GM12878 (cell line): ENCODE measurements around the gene PLET1. TPM values are rescaled to one million over a fixed set of nuclear protein-coding genes. Genes with fewer than 3 reads are reported as not detected.

Source experiments
- ATAC-seq: fragments of 200-7000 bp; cut with Tn5 transposase; 3 replicates; pipeline ENCODE4 v1.9.1; 2020; ENCODE audit warnings: mild to moderate bottlenecking, moderate library complexity
- BruUV-seq: library from RNA; stranded (reverse); fragments of 400-500 nt; replicated peaks from 2 replicates; lab custom pipeline; 2021; lab: Mats Ljungman, UMichigan
- CTCF ChIA-PET: fragments of 300-600 bp; sonication (Branson Sonifier 250); formaldehyde crosslinking; extraction: SDS; loops from one replicate; lab custom pipeline; 2021; ENCODE audit warnings: inconsistent platforms; lab: Yijun Ruan, JAX
- POLR2A ChIA-PET: fragments of 350-600 bp; formaldehyde crosslinking; extraction: SDS; loops from one replicate; lab custom pipeline; 2021; ENCODE audit warnings: inconsistent platforms; lab: Charles Lee
- RAD21 ChIA-PET: fragments of 300-600 bp; sonication (Branson Sonifier 250); formaldehyde crosslinking; loops from one replicate; lab custom pipeline; 2023; ENCODE audit warnings: antibody characterized with exemption; ENCODE audit not compliant: unreplicated experiment; lab: Charles Lee
- SMC1A ChIA-PET: fragments of 300-600 bp; sonication (Branson Sonifier 250); formaldehyde crosslinking; loops from one replicate; lab custom pipeline; 2023; ENCODE audit not compliant: unreplicated experiment, uncharacterized antibody; lab: Charles Lee
- DNase-seq: peaks from one replicate; pipeline ENCODE4 v3.0.0-alpha.2; 2011; ENCODE audit warnings: low read depth, low spot score
- FAIRE-seq: peaks from 3 replicates; lab custom pipeline; 2011; peaks lifted over from hg19 to GRCh38; lab: Jason Lieb, UNC
- H2AFZ ChIP-seq: 2 replicates; pipeline ENCODE4 v1.6.0; 2011; ENCODE audit warnings: low read depth, low read length, control low read depth; ENCODE audit not compliant: control insufficient read depth
- H3K27ac ChIP-seq: 2 replicates; pipeline ENCODE4 v1.5.1; 2011; ENCODE audit warnings: control low read depth; ENCODE audit not compliant: control insufficient read depth, insufficient read depth
- H3K27me3 ChIP-seq, 2 experiments: replicated peaks in 1 of 2; 2 replicates each; pipeline versions ENCODE4 v1.6.0 to v1.6.1; 2011; ENCODE audit warnings: low read length in 1 of 2; ENCODE audit not compliant: control insufficient read depth in 2 of 2, insufficient read depth in 2 of 2
- H3K36me3 ChIP-seq, 2 experiments: 2 replicates each; pipeline ENCODE4 v1.5.1; 2011; ENCODE audit warnings: low read length in 1 of 2; ENCODE audit not compliant: control insufficient read depth in 2 of 2, insufficient read depth in 2 of 2
- H3K4me1 ChIP-seq: 2 replicates; pipeline ENCODE4 v1.6.1; 2011; ENCODE audit warnings: mild to moderate bottlenecking, low read length, moderate library complexity, mixed read lengths; ENCODE audit not compliant: control insufficient read depth, insufficient read depth
- H3K4me2 ChIP-seq: 2 replicates; pipeline ENCODE4 v1.6.0; 2011; ENCODE audit warnings: control low read depth; ENCODE audit not compliant: control insufficient read depth, insufficient read depth
- H3K4me3 ChIP-seq: fragments of 200-600 bp; sonication (generic); 2 replicates; pipeline ENCODE4 v1.5.1; 2016
- H3K79me2 ChIP-seq: 2 replicates; pipeline ENCODE4 v1.6.0; 2011; ENCODE audit warnings: low read length; ENCODE audit not compliant: control insufficient read depth, insufficient read depth
- H3K9ac ChIP-seq: 2 replicates; pipeline ENCODE4 v1.8.0; 2011; ENCODE audit warnings: low read length, control low read depth, mixed read lengths; ENCODE audit not compliant: control insufficient read depth, insufficient read depth
- H3K9me3 ChIP-seq: replicated peaks from 3 replicates; pipeline ENCODE4 v1.5.1; 2011; ENCODE audit warnings: mild to moderate bottlenecking, low read length; ENCODE audit not compliant: control insufficient read depth, insufficient read depth
- H4K20me1 ChIP-seq: 2 replicates; pipeline ENCODE4 v1.6.0; 2011; ENCODE audit not compliant: control insufficient read depth, insufficient read depth
- CEBPZ ChIP-seq: fragments of 150-350 bp; IDR thresholded peaks from 2 replicates; pipeline ENCODE4 v1.6.1; 2016; ENCODE audit warnings: low read depth, low read length
- PAX5 ChIP-seq: IDR thresholded peaks from 2 replicates; pipeline ENCODE4 v1.6.1; 2011; ENCODE audit warnings: low read depth, low read length, borderline replicate concordance
- PRDM15 ChIP-seq: fragments of 450-650 bp; formaldehyde crosslinking; IDR thresholded peaks from 2 replicates; pipeline ENCODE4 v1.4.0; 2020; ENCODE audit warnings: mild to moderate bottlenecking, moderate library complexity
- SPI1 ChIP-seq: IDR thresholded peaks from 2 replicates; pipeline ENCODE4 v1.6.1; 2011; ENCODE audit warnings: low read depth, mild to moderate bottlenecking, low read length, moderate library complexity, borderline replicate concordance; ENCODE audit not compliant: insufficient read depth
- SUZ12 ChIP-seq: fragments of 200-600 bp; sonication (generic); IDR thresholded peaks from one replicate; pipeline ENCODE4 v1.6.1; 2018; ENCODE audit warnings: antibody characterized with exemption, mild to moderate bottlenecking; ENCODE audit not compliant: unreplicated experiment
- YY1 ChIP-seq: IDR thresholded peaks from 2 replicates; pipeline ENCODE4 v1.6.1; 2011; ENCODE audit warnings: low read depth, mild to moderate bottlenecking, low read length
- ZBTB40 ChIP-seq: fragments of 450-650 bp; IDR thresholded peaks from 2 replicates; pipeline ENCODE4 v1.6.1; 2016; ENCODE audit warnings: mild to moderate bottlenecking, moderate library complexity, borderline replicate concordance
- WGBS: methylation state at CpG from one replicate; pipeline ENCODE4 v1.1.6; 2016; ENCODE audit warnings: low lambda C conversion rate; ENCODE audit not compliant: insufficient replicate concordance, insufficient coverage; ENCODE audit errors: missing lambda C conversion rate; 5-methylcytosine and 5-hydroxymethylcytosine counted together
- in situ Hi-C: fragments of 300-500 bp; cut with MboI; formaldehyde crosslinking; loops from 9 replicates; pipeline ENCODE4 v1.14.3; 2018; ENCODE audit warnings: mixed read lengths
- intact Hi-C: fragments of 100-400 bp; cut with micrococcal nuclease; formaldehyde crosslinking; loops from one replicate; pipeline ENCODE4 v1.14.2; 2022; ENCODE audit not compliant: unreplicated experiment
- polyA plus RNA-seq, 11 experiments: library from polyadenylated mRNA; depleted of rRNA in 4 of 11; unstranded in 6 of 11; stranded (reverse) in 5 of 11; fragments of >200 nt; fragmentation: Nextera tagmentation in 4 of 11; fragmentation: Illumina TruSeq in 1 of 11; extraction: Ambion mirVana in 4 of 11; extraction: Trizol in 1 of 11; gene quantifications; 1 replicate in 1 of 11; 2 replicates in 10 of 11; pipeline versions ENCODE4 v1.2.1 to v1.2.3, GENCODE V29; 2011 to 2016; ENCODE audit warnings: inconsistent platforms in 2 of 11, missing spikeins in 2 of 11, low read depth in 1 of 11
- total RNA-seq, 4 experiments: library from RNA; depleted of rRNA in 3 of 4; stranded (reverse); fragments of >200 nt in 3 of 4; fragmentation: Illumina TruSeq in 1 of 4; extraction: Trizol in 1 of 4; gene quantifications; 2 replicates each; pipeline versions ENCODE4 v1.2.1 to v1.2.3, GENCODE V29; 2013 to 2021
- TF ChIP-seq, protein P1 (sequence below), 3 experiments: IDR thresholded peaks in 2 of 3; conservative IDR thresholded peaks in 1 of 3; 2 replicates each; pipeline ENCODE4 v1.5.1; 2011; ENCODE audit warnings: low read depth in 3 of 3, low read length in 3 of 3, mild to moderate bottlenecking in 3 of 3, control low read depth in 2 of 3, moderate library complexity in 2 of 3, inconsistent platforms in 1 of 3, mixed read lengths in 1 of 3; ENCODE audit not compliant: control insufficient read depth in 2 of 3, insufficient read depth in 1 of 3; ENCODE audit errors: extremely low read depth in 1 of 3

The PLET1 gene
- total and polyA plus RNA-seq, 10 of the 15 experiments (the other 5 are each of a cell fraction or from before 2014, with no cell fraction given): not detected

DNA sequence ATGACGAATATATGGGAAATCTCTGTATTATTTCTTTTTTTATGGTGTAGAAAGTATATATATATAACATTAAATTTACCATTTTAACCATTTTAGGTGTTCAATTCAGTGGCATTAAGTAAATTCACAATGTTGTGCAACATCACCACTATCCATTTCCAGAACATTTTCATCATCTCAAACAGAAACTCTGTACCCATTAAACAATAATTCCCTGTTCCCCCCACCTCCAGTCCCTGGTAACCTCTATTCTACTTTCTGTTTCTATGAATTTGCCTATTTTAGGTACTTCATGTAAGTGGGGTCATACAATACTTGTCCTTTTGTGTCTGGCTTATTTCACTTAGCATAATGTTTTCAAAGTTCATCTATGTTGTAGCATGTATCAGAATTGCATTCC, 49.8 kb downstream of the PLET1 start:
- Histone ChIP-seq H3K36me3 (no peaks in the 10 kb centered on the region), H3K4me1 (no peaks in the 10 kb centered on the region), H3K9ac (no peak overlapping the region), H3K4me3 (no peak overlapping the region), H3K79me2 (no peaks in the 10 kb centered on the region), H3K27ac (no peak overlapping the region), H3K9me3 (no peaks in the 10 kb centered on the region), H3K4me2 (no peak overlapping the region), H3K27me3 (no peaks in the 10 kb centered on the region), H2AFZ (no peak overlapping the region), H4K20me1 (no peaks in the 10 kb centered on the region)
- WGBS: 3% methylated on average over 1 of the region's 1 CpG
- TF ChIP-seq, protein P1, sequence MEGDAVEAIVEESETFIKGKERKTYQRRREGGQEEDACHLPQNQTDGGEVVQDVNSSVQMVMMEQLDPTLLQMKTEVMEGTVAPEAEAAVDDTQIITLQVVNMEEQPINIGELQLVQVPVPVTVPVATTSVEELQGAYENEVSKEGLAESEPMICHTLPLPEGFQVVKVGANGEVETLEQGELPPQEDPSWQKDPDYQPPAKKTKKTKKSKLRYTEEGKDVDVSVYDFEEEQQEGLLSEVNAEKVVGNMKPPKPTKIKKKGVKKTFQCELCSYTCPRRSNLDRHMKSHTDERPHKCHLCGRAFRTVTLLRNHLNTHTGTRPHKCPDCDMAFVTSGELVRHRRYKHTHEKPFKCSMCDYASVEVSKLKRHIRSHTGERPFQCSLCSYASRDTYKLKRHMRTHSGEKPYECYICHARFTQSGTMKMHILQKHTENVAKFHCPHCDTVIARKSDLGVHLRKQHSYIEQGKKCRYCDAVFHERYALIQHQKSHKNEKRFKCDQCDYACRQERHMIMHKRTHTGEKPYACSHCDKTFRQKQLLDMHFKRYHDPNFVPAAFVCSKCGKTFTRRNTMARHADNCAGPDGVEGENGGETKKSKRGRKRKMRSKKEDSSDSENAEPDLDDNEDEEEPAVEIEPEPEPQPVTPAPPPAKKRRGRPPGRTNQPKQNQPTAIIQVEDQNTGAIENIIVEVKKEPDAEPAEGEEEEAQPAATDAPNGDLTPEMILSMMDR (IDR thresholded peaks at IDR 0.05 in 2 of 3, conservative IDR thresholded peaks at IDR 0.05 in 1 of 3; ENCODE audit: control insufficient read depth in 2 of 3, extremely low read depth in 1 of 3, insufficient read depth in 1 of 3, low read depth in 3 of 3, low read length in 3 of 3): no peak
- TF ChIP-seq ZBTB40 (no peak), PRDM15 (CRISPR knock-in tag) (no peak), CEBPZ (no peak), SUZ12 (no peak), YY1 (no peak), PAX5 (no peak), SPI1 (no peak)
- in situ Hi-C loops (no loop called here), intact Hi-C loops (loop anchor here (10.0 kb wide), 1 partner anchor 1324 kb away; no protein-coding TSS in a partner anchor)
- DNase-seq: no peak
- SMC1A ChIA-PET: no interaction called here
- no peak for FAIRE-seq
- RAD21 ChIA-PET: no interaction called here
- CTCF ChIA-PET: no interaction called here
- POLR2A ChIA-PET: no interaction called here
- BruUV-seq: no TSS peak
- no peak for ATAC-seq
